ENCODE measurements around the gene TFB2M. TPM values are rescaled to one million over a fixed set of nuclear protein-coding genes. Genes with fewer than 3 reads are reported as not detected.

Gene TFB2M
- total and polyA plus RNA-seq, 2 of the 13 experiments (the other 11 are each of a cell fraction or from before 2014, with no cell fraction given): 15.7 to 31.4 TPM

DNA sequence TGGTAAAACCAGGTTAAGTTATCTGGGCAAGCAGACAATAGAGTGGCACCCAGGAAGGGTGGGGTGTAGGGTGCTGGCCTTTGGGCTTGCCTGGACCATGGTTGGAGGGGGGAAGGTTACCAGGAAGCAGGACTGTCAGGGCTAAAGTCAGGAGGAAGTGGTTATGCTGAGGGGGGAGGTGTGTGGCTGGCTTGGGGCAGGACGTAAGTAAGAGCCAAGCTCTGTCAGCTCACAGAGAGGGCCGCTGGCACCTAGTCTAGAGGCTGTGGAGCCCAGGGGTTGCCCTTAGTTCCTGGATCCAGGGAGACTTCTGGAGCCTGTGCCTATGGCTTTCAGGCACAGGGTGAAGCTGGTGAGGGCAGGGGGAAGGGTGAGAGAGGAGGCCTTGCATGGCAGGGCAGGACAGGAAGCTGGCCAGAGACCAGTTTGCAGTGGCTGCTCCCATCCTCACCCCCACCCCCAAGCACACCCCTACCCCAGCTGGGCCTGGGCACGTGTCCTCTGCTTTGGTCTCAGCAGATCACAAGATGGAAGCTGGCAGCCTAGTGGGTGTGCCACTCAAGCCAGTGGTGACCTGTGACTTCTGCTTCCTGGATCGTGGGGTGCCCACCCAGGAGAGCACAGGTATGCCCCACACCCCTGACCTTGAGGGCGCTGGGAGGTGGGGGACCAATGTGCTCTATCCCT is 38.5 kb downstream of the TFB2M start:
- FAIRE-seq: no peak
- ATAC-seq: peak; percentile 64
- intact Hi-C loops (cut with micrococcal nuclease; ENCODE audit: unreplicated experiment) (no loop called here), in situ Hi-C loops (cut with HindIII; ENCODE audit: extremely low pct_ligation_motif_present, low pct_unique_long_range_greater_than_20kb) (no loop called here)
- Histone ChIP-seq H3K4me1 (ENCODE audit: insufficient read depth, low read length) (peaks cover 30% of the 10 kb centered on the region), H3K27me3 (ENCODE audit: control insufficient read depth in 1 of 2, insufficient read depth in 2 of 2, low read length in 2 of 2) (peaks cover 0 to 3% of the 10 kb centered on the region in 2 experiments; a peak in 1 of 5 replicates), H4K20me1 (ENCODE audit: insufficient read depth, low read length) (no peaks in the 10 kb centered on the region), H3K4me2 (ENCODE audit: low read depth, low read length) (peak overlapping the region; percentile 63), H3K36me3 (replicated peaks in 1 of 2; ENCODE audit: control insufficient read depth in 1 of 2, insufficient read depth in 2 of 2, low read length in 2 of 2) (no peaks in the 10 kb centered on the region), H3K9ac (ENCODE audit: insufficient read depth, low read depth, low read length) (no peak overlapping the region; the same call in none of the 2 replicates), H2AFZ (ENCODE audit: low read length) (no peak overlapping the region), H3K79me2 (ENCODE audit: insufficient read depth, low read length) (no peaks in the 10 kb centered on the region), H3K9me3 (ENCODE audit: low read length) (peaks cover 14% of the 10 kb centered on the region), H3K4me3 (replicated peaks in 1 of 3; ENCODE audit: insufficient read depth in 1 of 3, low read depth in 2 of 3, low read length in 3 of 3) (peak overlapping the region in 2 of 3 experiments; percentile 29 to 57; a peak in 4 of 6 replicates), H3K27ac (ENCODE audit: extremely low read length, insufficient read depth, low read length) (no peak overlapping the region)
- 10% methylated on average over 4 of the region's 5 CpGs for WGBS (ENCODE audit: low lambda C conversion rate)
- BruUV-seq (replicated peaks): no TSS peak
- no peak for DNase-seq (ENCODE audit: low spot score)
- POLR2A ChIA-PET: interaction anchor here (2.3 kb wide), 1 partner anchor 16 kb away, joined by 5 read pairs; no protein-coding TSS in a partner anchor
- CTCF ChIA-PET (ENCODE audit: low intra/inter-chr PET ratio, low total read pairs): no interaction called here
- TF ChIP-seq ZNF879 (CRISPR knock-in tag; IDR thresholded peaks at IDR 0.05) (no peak), ZNF570 (CRISPR knock-in tag; IDR thresholded peaks at IDR 0.05; ENCODE audit: borderline replicate concordance) (no peak), ZNF746 (CRISPR knock-in tag; IDR thresholded peaks at IDR 0.05) (no peak), ZBTB20 (CRISPR knock-in tag; IDR thresholded peaks at IDR 0.05; ENCODE audit: borderline replicate concordance, low read depth) (no peak), EZH2 (conservative IDR thresholded peaks at IDR 0.05; ENCODE audit: low read depth, low read length) (no peak), SIN3B (IDR thresholded peaks at IDR 0.05; ENCODE audit: low read length) (no peak), NR2C2 (CRISPR knock-in tag; IDR thresholded peaks at IDR 0.05; ENCODE audit: borderline replicate concordance) (no peak), ZNF225 (CRISPR knock-in tag; IDR thresholded peaks at IDR 0.05) (peak; percentile 15; the same call in 1 of the 2 replicates), TAF15 (IDR thresholded peaks at IDR 0.05; ENCODE audit: low read depth, low read length, poor library complexity, severe bottlenecking) (no peak), BRD4 (CRISPR knock-in tag; IDR thresholded peaks at IDR 0.05) (no peak)
- TF ChIP-seq, protein P1, sequence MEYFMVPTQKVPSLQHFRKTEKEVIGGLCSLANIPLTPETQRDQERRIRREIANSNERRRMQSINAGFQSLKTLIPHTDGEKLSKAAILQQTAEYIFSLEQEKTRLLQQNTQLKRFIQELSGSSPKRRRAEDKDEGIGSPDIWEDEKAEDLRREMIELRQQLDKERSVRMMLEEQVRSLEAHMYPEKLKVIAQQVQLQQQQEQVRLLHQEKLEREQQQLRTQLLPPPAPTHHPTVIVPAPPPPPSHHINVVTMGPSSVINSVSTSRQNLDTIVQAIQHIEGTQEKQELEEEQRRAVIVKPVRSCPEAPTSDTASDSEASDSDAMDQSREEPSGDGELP (IDR thresholded peaks at IDR 0.05; ENCODE audit: borderline replicate concordance, low read depth): peak; percentile 17; the same call in 1 of the 2 replicates
- TF ChIP-seq, protein P2, sequence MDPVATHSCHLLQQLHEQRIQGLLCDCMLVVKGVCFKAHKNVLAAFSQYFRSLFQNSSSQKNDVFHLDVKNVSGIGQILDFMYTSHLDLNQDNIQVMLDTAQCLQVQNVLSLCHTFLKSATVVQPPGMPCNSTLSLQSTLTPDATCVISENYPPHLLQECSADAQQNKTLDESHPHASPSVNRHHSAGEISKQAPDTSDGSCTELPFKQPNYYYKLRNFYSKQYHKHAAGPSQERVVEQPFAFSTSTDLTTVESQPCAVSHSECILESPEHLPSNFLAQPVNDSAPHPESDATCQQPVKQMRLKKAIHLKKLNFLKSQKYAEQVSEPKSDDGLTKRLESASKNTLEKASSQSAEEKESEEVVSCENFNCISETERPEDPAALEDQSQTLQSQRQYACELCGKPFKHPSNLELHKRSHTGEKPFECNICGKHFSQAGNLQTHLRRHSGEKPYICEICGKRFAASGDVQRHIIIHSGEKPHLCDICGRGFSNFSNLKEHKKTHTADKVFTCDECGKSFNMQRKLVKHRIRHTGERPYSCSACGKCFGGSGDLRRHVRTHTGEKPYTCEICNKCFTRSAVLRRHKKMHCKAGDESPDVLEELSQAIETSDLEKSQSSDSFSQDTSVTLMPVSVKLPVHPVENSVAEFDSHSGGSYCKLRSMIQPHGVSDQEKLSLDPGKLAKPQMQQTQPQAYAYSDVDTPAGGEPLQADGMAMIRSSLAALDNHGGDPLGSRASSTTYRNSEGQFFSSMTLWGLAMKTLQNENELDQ (CRISPR knock-in tag; IDR thresholded peaks at IDR 0.05; ENCODE audit: borderline replicate concordance): no peak
- TF ChIP-seq, protein P3, sequence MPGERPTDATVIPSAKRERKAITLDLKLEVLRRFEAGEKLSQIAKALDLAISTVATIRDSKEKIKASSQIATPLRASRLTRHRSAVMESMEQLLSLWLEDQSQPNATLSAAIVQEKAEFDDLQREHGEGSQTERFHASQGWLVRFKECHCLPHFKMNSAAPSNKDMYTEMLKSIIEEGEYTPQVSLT (CRISPR knock-in tag; IDR thresholded peaks at IDR 0.05; ENCODE audit: borderline replicate concordance, low read depth): no peak
- TF ChIP-seq, protein P4, sequence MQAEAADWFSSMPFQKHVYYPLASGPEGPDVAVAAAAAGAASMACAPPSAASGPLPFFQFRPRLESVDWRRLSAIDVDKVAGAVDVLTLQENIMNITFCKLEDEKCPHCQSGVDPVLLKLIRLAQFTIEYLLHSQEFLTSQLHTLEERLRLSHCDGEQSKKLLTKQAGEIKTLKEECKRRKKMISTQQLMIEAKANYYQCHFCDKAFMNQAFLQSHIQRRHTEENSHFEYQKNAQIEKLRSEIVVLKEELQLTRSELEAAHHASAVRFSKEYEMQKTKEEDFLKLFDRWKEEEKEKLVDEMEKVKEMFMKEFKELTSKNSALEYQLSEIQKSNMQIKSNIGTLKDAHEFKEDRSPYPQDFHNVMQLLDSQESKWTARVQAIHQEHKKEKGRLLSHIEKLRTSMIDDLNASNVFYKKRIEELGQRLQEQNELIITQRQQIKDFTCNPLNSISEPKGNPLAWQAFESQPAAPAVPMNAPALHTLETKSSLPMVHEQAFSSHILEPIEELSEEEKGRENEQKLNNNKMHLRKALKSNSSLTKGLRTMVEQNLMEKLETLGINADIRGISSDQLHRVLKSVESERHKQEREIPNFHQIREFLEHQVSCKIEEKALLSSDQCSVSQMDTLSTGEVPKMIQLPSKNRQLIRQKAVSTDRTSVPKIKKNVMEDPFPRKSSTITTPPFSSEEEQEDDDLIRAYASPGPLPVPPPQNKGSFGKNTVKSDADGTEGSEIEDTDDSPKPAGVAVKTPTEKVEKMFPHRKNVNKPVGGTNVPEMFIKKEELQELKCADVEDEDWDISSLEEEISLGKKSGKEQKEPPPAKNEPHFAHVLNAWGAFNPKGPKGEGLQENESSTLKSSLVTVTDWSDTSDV (CRISPR knock-in tag; IDR thresholded peaks at IDR 0.05): 0 out of 2 replicates have a peak, but pooled peaks have one; percentile 32
